ENCODE measurements around the gene RABGAP1L.

Gene RABGAP1L

DNA sequence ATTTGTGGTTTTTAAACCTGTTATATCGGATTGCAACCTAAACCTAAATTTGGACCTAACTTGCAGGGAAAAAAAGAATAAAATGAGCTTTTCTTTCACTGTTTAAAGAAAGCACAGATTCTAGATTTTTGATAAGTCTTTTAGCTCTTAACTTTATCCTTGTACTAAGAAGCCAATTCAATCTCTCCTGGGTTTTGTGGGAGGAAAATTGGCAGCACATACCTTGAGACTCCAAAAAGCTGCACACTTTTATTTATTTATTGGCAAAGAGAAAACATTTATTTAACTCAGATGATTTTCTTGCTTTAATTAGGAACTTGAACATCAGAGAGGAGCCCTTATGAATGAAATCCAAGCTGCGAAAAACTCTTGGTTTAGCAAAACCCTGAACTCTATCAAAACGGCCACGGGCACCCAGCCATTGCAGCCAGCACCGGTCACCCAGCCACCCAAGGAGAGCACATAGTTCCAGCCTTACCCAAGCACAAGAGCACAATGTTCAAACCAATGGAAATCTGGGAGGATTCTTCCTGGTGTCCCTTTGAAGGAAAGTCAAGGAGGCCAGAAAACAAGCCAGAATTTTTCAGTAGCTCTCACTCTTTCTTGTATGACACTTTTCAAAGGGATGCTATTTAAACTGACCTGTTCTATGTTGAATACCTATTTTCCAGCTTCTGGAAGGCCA lies 830.4 kb downstream of the RABGAP1L start:
- no peaks in the 10 kb centered on the region for H3K27me3 Mint-ChIP-seq (ENCODE audit: low read depth, poor library complexity)
- H3K4me3 Mint-ChIP-seq, result no peak overlapping the region
- no peaks in the 10 kb centered on the region for H3K36me3 Mint-ChIP-seq (ENCODE audit: low read depth)
- TF ChIP-seq, protein P1, sequence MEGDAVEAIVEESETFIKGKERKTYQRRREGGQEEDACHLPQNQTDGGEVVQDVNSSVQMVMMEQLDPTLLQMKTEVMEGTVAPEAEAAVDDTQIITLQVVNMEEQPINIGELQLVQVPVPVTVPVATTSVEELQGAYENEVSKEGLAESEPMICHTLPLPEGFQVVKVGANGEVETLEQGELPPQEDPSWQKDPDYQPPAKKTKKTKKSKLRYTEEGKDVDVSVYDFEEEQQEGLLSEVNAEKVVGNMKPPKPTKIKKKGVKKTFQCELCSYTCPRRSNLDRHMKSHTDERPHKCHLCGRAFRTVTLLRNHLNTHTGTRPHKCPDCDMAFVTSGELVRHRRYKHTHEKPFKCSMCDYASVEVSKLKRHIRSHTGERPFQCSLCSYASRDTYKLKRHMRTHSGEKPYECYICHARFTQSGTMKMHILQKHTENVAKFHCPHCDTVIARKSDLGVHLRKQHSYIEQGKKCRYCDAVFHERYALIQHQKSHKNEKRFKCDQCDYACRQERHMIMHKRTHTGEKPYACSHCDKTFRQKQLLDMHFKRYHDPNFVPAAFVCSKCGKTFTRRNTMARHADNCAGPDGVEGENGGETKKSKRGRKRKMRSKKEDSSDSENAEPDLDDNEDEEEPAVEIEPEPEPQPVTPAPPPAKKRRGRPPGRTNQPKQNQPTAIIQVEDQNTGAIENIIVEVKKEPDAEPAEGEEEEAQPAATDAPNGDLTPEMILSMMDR (IDR thresholded peaks at IDR 0.05), result no peak
- no peaks in the 10 kb centered on the region for H3K4me1 Mint-ChIP-seq
- no peak for DNase-seq
- no peak overlapping the region for H3K27ac Mint-ChIP-seq
- no peaks in the 10 kb centered on the region for H3K9me3 Mint-ChIP-seq

DNA sequence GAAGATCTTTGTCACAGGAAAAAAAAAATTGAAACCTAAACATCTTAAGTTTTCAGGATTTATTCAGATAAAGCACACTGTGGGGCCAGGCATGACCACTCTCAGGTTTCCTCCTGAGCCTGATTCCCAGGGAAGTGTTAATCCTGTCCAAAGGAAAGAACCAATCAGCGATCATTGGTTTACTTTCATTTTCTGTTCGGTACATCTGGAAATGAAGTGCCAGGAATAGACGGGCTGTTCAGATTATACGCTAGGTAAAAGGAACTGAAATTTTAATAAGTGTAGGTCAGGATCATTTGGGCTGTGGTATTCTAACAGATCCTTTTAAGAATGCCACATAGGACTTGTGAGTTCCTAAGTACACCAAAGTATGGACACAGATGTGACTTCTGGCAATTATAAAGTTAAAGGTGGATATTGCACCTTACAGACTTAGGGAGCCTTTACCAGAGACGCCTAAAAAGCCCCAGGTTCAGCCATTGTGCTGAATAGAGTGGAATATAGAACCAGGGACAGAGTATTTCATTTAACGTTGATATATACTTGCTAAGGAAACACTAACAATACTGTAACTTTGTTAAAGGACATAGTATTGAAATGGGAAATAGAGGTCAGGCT lies 831.2 kb downstream of the RABGAP1L start:
- Mint-ChIP-seq H3K27ac (no peak overlapping the region), H3K4me1 (no peaks in the 10 kb centered on the region), H3K27me3 (ENCODE audit: low read depth, poor library complexity) (no peaks in the 10 kb centered on the region), H3K4me3 (no peak overlapping the region), H3K9me3 (no peaks in the 10 kb centered on the region), H3K36me3 (ENCODE audit: low read depth) (no peaks in the 10 kb centered on the region)
- no peak for DNase-seq
- TF ChIP-seq, protein P1 (IDR thresholded peaks at IDR 0.05), result no peak

DNA sequence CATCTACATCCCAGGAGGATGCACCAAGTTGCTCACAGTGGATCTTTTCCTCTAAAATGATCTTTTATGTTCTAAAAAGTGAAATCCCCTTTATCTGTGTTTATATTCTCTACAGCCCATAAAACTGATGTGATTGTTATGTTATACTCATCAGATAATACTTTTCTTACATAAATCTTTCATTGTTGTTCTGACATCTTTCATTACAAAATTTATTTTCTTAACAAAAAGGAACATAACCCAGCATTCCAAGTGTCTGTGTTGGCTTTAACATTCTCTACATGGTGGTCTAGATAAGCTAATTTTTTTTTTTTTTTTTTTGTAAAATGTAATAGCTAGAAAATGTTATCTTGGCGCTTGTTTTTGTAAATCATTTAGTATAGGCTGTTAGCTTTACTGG lies 832.2 kb downstream of the RABGAP1L start:
- TF ChIP-seq, protein P1 (IDR thresholded peaks at IDR 0.05), result no peak

DNA sequence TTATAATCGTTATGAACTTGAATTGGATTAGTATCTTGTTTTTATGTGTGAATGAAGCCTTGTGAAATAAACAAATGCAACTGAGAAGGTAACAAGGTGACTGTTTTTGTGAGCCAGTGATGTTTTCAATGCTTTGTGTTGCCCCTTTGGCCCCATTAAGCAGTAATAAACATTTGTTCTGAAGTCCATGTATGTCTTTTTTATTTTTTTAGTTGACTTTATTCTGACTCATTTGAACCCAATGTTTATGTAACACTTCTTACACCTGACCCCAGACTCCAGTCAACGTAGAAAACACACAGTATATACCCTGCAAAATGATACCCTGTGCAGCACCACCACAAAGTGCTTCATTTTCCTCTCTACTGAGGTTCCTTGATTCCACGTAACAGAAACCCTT lies 835.8 kb downstream of the RABGAP1L start:
- no peaks in the 10 kb centered on the region for H3K9me3 Mint-ChIP-seq
- TF ChIP-seq, protein P1 (IDR thresholded peaks at IDR 0.05), result no peak
- no peaks in the 10 kb centered on the region for H3K36me3 Mint-ChIP-seq (ENCODE audit: low read depth)
- DNase-seq, result no peak
- no peaks in the 10 kb centered on the region for H3K4me1 Mint-ChIP-seq
- H3K27ac Mint-ChIP-seq, result no peak overlapping the region
- H3K27me3 Mint-ChIP-seq (ENCODE audit: low read depth, poor library complexity), result no peaks in the 10 kb centered on the region
- H3K4me3 Mint-ChIP-seq, result no peak overlapping the region

More for the DNA sequence above, 832.2 kb downstream of the RABGAP1L start:
- H3K27me3 Mint-ChIP-seq (ENCODE audit: low read depth, poor library complexity), result no peaks in the 10 kb centered on the region
- H3K4me3 Mint-ChIP-seq, result no peak overlapping the region
- no peaks in the 10 kb centered on the region for H3K36me3 Mint-ChIP-seq (ENCODE audit: low read depth)
- no peak overlapping the region for H3K27ac Mint-ChIP-seq
- H3K9me3 Mint-ChIP-seq, result no peaks in the 10 kb centered on the region
- no peaks in the 10 kb centered on the region for H3K4me1 Mint-ChIP-seq
- no peak for DNase-seq

DNA sequence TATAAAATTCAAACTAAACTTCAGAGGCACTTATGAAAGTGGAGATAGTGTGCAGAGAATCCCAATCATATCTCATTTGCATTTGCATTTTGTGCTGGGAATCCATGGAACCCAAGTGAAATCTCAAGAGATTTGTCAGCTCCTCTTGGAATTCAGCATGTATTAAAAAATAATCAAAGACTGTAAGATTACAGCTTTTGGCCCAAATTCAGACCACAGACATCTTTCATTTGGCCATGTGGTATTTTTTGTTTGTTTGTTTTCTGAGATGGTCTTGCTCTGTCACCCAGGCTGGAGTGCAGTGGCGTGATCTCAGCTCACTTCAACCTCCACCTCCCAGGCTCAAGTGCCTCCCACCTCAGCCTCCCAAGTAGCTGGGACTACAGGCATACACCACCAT lies 836.6 kb downstream of the RABGAP1L start:
- Mint-ChIP-seq H3K4me3 (no peak overlapping the region), H3K36me3 (ENCODE audit: low read depth) (no peaks in the 10 kb centered on the region), H3K9me3 (no peaks in the 10 kb centered on the region), H3K27ac (no peak overlapping the region), H3K27me3 (ENCODE audit: low read depth, poor library complexity) (no peaks in the 10 kb centered on the region), H3K4me1 (peaks cover 6% of the 10 kb centered on the region)
- no peak for DNase-seq
- TF ChIP-seq, protein P1 (IDR thresholded peaks at IDR 0.05), result no peak

DNA sequence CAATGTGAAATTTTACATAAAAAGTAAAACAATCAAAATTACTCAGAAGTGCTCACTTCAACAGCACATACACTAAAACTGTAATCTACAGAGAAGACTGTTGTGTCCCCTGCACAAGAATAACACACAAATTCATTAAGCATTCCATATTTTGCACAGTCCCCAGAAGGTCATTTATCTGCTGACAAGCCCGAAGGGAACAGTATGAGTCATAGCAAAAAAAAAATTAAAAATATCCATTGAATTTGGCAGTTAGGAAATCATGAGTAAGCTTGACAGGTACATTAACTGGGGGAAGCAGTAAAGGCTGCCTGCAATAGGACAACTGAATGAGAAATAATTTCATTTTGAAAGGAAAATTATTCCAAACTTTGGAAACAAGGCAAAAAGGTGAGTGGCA lies 837.2 kb downstream of the RABGAP1L start:
- H3K27ac Mint-ChIP-seq, result no peak overlapping the region
- TF ChIP-seq, protein P1 (IDR thresholded peaks at IDR 0.05), result no peak
- no peaks in the 10 kb centered on the region for H3K36me3 Mint-ChIP-seq (ENCODE audit: low read depth)
- DNase-seq, result no peak
- peaks cover 12% of the 10 kb centered on the region for H3K4me1 Mint-ChIP-seq
- no peaks in the 10 kb centered on the region for H3K9me3 Mint-ChIP-seq
- H3K4me3 Mint-ChIP-seq, result no peak overlapping the region
- no peaks in the 10 kb centered on the region for H3K27me3 Mint-ChIP-seq (ENCODE audit: low read depth, poor library complexity)
